NCI-H2227 (cell line): ENCODE measurements around the gene IFT20.
A peak's percentile ranks its signal among the peaks of the same experiment; 100 is the strongest.

Source experiments
- DNase-seq: peaks from one replicate; lab custom pipeline; 2025; ENCODE audit not compliant: unreplicated experiment; lab: John Stamatoyannopoulos, UW

IFT20 gene

GRCh38 chr17:28338056-28338768 lies 2.9 kb upstream of the IFT20 start:
- no peak for DNase-seq

GRCh38 chr17:28335959-28336871 lies 943 bp upstream of the IFT20 start:
- peak; percentile 72 for DNase-seq

GRCh38 chr17:28334666-28335200 lies 539 bp downstream of the IFT20 start:
- DNase-seq = no peak

GRCh38 chr17:28334171-28334570 lies 1.1 kb downstream of the IFT20 start:
- no peak for DNase-seq

GRCh38 chr17:28333083-28333746 lies 2.1 kb downstream of the IFT20 start:
- DNase-seq = no peak

GRCh38 chr17:28331891-28332420 lies 3.3 kb downstream of the IFT20 start:
- DNase-seq = no peak

- DNase-seq = no peak
These were observed 4.6 kb downstream of the IFT20 start for GRCh38 chr17:28330671-28331070.

GRCh38 chr17:28328325-28328724 lies 6.9 kb downstream of the IFT20 start:
- no peak for DNase-seq

GRCh38 chr17:28327709-28328108 lies 7.6 kb downstream of the IFT20 start:
- no peak for DNase-seq

- no peak for DNase-seq
These were observed 8.2 kb downstream of the IFT20 start for GRCh38 chr17:28327031-28327607.

- no peak for DNase-seq
These were observed 9.2 kb downstream of the IFT20 start for GRCh38 chr17:28326114-28326513.

GRCh38 chr17:28325211-28325610 lies 10.1 kb downstream of the IFT20 start:
- DNase-seq = no peak

- DNase-seq = no peak
These were observed 10.5 kb downstream of the IFT20 start for GRCh38 chr17:28324781-28325180.

- DNase-seq = peak; percentile 16
These were observed 11.0 kb downstream of the IFT20 start for GRCh38 chr17:28324267-28324745.

- DNase-seq = no peak
These were observed 14.8 kb downstream of the IFT20 start for GRCh38 chr17:28320215-28321061.

GRCh38 chr17:28319598-28319935 lies 15.7 kb downstream of the IFT20 start:
- no peak for DNase-seq

GRCh38 chr17:28318759-28319597 lies 16.3 kb downstream of the IFT20 start, which contains the start of gene TMEM97:
TMEM97 (plus strand) TSS chr17:28319200; CDS start chr17:28319240, 40 bp downstream.
- DNase-seq = peak; percentile 96

- peak; percentile 38 for DNase-seq
These were observed 17.1 kb downstream of the IFT20 start for GRCh38 chr17:28317966-28318758.
